GM21825 (cell line): Measurements from ENCODE around the gene TXNRD1.

Experiments
- ATAC-seq: cut with Tn5 transposase; IDR thresholded peaks from one replicate; pipeline ENCODE4 v1.9.1; 2021; ENCODE audit warnings: mild to moderate bottlenecking, moderate library complexity; ENCODE audit not compliant: unreplicated experiment

TXNRD1 gene

GRCh38 chr12:104297477-104298113 lies 82.0 kb downstream of the TXNRD1 start:
- no peak for ATAC-seq

- no peak for ATAC-seq
These were observed 84.4 kb downstream of the TXNRD1 start for GRCh38 chr12:104299842-104300481.

GRCh38 chr12:104303538-104304151 lies 88.1 kb downstream of the TXNRD1 start, which contains the start of gene EID3:
Gene EID3, plus strand, starts transcription at chr12:104303739. Its CDS starts 196 bp downstream, at chr12:104303935.
- ATAC-seq, result peak; percentile 94

- no peak for ATAC-seq
These were observed 88.9 kb downstream of the TXNRD1 start for GRCh38 chr12:104304261-104305009.

GRCh38 chr12:104305349-104305748 lies 89.8 kb downstream of the TXNRD1 start:
- ATAC-seq, result no peak

- no peak for ATAC-seq
These were observed 90.8 kb downstream of the TXNRD1 start for GRCh38 chr12:104306376-104306775.

GRCh38 chr12:104306943-104307654 lies 91.5 kb downstream of the TXNRD1 start:
- no peak for ATAC-seq

- no peak for ATAC-seq
These were observed 92.0 kb downstream of the TXNRD1 start for GRCh38 chr12:104307655-104308000.

- ATAC-seq, result no peak
These were observed 93.9 kb downstream of the TXNRD1 start for GRCh38 chr12:104309446-104309993.

- ATAC-seq, result no peak
These were observed 95.4 kb downstream of the TXNRD1 start for GRCh38 chr12:104310751-104311633.

- no peak for ATAC-seq
These were observed 96.6 kb downstream of the TXNRD1 start for GRCh38 chr12:104312202-104312601.

GRCh38 chr12:104312654-104313053 lies 97.1 kb downstream of the TXNRD1 start:
- ATAC-seq, result no peak

- ATAC-seq, result no peak
These were observed 98.1 kb downstream of the TXNRD1 start for GRCh38 chr12:104313568-104314241.

- ATAC-seq, result no peak
These were observed 98.6 kb downstream of the TXNRD1 start for GRCh38 chr12:104314242-104314614.

- no peak for ATAC-seq
These were observed 100.0 kb downstream of the TXNRD1 start for GRCh38 chr12:104315326-104316224.

GRCh38 chr12:104316936-104317335 lies 101.4 kb downstream of the TXNRD1 start:
- ATAC-seq, result no peak

GRCh38 chr12:104317538-104318210 lies 102.1 kb downstream of the TXNRD1 start:
- ATAC-seq, result no peak

GRCh38 chr12:104319028-104319427 lies 103.4 kb downstream of the TXNRD1 start:
- no peak for ATAC-seq
